Endothelial cell of hepatic sinusoid (primary cell): ENCODE data around the gene UBE2H.
"Not testable (repeated sequence)": the region's sequence is repeated elsewhere in the genome, so short reads cannot be mapped to it uniquely, and the experiment has no call there.

Source experiments
- in situ Hi-C: cut with HindIII; loops from 2 replicates; pipeline ENCODE4 v1.10.0; 2017; ENCODE audit warnings: low sequenced_read_pairs

UBE2H gene

DNA sequence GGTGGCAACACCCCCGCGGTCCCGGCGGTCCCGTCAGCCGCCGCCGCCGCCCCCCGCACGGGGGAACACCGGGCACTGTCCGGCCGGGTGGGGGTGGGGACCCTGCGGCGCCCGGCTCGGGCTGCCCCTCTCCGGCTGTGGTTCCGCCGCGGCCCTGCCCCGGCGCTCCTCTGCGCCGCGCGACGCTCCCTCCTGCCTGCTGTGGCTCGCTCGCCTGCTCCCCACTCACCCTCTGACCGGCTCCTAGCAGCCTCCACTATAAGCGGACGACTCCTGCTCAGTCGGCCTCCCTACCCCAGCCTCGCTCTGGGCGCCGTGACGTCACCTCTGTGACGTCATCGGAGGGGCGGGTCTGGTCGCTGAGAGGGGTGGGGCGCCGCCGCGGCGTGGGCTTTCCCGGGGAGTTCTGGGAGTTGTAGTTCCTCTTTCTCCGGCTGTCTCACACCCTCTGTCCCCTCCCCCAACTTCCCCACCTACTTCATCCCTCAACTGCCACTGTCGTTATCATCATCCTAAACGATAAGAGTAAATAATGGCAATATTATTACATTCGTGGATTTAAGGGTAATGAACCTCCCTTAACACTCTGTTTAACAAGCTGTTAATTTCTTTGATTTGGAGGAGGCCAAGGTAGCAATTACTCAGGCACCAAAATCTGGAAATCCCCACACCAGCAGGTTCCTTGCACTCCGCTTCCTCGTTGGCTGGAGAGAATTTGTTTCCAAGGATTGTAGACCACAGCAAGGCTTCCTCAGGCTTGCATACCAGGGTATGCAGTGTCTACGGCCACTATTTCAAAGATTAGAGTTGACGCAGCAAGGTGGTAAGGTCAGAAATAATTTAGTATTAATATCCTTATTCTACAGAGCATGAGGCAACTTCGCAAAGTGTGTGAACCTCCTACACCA is at the start of gene UBE2H:
UBE2H (minus strand) TSS at position 308 of the 908 bp plus-strand sequence. CDS start 405 bp downstream, outside the sequence.
- in situ Hi-C loops: no loop called here

DNA sequence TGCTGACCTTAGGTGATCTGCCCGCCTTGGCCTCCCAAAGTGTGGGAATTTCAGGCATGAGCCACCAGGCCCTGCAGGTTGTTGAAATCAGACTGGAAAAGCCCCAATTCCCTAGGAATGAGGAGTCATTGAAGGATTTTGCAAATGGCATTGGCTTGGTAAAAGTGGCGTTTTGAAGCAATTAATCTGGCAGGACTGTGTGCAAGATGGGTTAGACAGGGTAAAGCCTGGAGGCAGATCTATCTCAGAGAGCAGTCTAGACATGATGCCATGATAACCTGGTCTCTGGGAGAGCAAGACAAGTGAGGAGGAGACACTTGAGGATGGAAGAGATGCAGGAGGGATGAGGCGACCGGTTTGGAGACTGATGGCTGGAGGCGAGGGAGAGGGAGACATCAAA is 45.7 kb upstream of the UBE2H start:
- in situ Hi-C loops: no loop called here

DNA sequence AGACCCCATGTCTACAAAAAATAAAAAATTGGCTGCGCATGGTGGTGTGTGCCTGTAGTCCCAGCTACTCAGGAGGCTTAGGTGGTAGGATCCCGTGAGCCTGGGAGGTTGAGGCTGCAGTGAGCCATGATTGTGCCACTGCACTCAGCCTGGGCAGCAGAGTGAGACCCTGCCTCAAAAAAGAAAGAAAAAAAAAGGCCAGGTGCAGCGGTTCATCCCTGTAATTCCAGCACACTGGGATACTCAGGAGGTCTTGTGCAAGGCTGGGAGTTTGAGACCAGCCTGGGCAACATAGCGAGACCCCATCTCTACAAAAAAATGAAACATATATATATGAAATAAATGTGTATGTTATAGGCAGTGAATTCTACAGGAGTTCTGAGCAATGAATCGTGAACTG is 44.5 kb upstream of the UBE2H start:
- in situ Hi-C loops: no loop called here

DNA sequence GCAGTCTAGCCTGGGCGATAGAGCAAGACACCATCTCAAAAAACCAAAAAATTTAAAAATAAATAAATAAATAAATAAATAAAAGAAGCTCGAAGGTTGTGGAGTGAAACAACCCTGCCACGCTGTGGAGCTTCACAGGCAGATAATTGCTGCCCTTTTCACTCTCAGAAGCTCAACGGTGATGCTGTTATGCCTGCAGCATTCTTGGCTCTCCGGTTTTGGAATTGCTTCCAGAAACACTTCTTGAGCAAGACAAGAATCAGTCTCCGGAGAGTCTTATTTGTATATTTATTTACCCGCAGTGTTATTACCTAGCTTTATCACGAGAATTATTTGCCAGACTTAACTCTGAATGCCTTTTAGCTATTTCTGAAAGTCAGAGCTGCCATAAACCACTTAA is 40.5 kb upstream of the UBE2H start:
- in situ Hi-C loops: no loop called here

DNA sequence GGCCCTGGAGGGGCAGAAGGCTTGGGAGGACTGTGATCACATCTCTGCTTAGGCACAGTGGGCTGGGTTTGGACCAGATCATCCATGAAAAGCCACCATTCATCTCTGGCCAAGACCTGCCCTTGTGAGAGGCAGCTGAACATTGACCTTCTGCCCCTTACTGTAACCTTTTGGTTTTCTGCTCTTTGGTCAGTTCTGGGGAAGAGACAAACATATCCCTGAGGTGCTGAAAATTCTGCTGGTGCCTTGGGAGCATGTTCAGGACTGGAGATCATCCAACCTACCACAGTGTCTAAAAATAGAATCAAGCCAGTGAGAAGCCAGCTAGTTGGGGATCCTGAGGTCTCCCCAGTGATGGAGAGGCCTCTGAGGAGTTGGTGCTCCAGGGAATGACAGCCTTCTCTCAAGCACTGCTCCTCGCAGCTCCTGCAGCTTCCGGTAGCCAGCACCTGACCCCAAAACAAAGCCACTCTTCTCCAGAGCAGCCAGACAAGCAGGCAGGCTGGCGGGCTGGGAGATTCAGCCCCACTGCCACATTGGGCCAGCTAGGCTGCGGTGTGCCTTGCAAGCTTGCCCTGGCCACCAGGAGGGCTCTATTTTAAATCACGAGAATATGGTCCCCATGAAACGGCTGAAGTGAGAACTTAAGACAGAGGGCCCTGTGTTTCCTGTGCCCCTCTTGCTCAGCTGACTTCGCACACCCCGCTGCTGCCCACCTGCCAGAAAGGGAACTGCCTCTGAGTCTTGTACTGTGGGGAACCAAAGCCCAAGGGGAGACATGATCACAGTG is 37.8 kb upstream of the UBE2H start:
- in situ Hi-C loops: no loop called here

DNA sequence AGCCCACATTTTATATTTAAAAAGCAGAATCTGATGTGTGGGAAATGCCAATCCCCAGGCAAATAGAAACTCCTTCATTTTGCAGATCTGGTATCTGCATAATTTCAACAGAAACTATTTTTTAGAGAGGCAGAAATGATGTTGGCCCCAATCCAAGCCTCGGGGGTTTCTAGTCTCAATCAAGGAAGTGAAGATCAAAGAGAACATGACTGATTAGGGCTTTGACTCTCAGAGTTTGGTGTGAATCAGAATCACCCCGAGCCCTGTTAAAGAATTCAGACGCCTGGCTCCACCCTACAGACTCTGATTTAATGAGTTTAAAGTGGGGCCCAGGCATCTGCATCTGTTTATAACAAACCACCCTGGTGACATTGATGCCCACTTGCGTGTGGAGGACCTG is 36.7 kb upstream of the UBE2H start:
- in situ Hi-C loops: no loop called here

DNA sequence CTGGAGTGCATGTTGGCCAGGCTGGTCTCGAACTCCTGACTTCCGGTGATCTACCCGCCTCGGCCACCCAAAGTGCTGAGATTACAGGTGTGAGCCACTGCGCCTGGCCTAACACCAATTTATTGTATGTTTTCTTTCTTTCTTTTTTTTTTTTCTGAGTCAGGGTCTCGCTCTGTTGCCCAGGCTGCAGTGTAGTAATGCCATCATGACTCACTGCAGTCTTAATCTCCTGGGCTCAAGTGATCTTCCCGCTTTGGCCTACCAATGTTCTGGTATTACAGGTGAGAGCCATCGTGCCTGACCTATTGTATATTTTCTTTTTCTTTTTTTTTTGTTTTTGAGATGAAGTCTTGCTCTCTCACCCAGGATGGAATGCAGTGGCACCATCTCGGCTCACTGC is 33.8 kb upstream of the UBE2H start:
- in situ Hi-C loops: no loop called here

DNA sequence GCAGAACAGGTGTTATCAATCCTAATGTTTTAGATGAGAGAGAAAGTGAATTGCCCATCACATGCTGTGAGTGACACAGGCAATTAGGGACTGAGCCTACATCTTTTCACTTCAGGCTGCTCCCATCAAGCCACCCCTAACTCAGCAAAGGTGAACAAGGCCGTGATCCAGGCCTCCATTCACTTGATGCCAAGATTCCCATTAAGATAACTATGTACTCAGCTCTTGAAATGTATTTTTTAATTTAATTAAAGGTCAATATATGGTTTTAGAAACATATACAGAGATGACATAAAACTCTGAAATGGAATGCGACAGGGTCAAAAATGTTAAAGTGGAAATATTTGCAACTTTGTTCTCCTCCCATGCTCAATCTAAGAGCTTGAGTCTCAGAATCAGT is 27.9 kb upstream of the UBE2H start:
- in situ Hi-C loops: no loop called here

DNA sequence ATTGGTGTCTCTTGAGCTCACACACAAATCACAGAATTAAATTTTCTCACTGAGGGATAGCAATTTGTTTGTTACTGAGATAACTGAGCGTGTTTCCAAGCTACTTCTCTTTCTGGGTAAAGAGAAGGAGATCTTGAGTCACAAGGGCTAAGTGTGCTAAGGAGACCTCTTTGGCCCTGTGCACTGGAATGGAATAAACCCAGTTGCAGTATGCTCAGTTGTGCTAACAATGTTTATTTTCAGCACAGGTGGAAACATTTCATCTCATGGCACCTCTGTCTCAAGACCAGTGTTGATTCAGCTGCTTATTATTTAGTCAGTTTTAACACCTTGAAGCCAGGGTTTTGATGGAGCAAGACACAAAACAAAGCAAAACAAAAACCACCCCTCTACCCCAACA is 22.5 kb upstream of the UBE2H start:
- in situ Hi-C loops: no loop called here

DNA sequence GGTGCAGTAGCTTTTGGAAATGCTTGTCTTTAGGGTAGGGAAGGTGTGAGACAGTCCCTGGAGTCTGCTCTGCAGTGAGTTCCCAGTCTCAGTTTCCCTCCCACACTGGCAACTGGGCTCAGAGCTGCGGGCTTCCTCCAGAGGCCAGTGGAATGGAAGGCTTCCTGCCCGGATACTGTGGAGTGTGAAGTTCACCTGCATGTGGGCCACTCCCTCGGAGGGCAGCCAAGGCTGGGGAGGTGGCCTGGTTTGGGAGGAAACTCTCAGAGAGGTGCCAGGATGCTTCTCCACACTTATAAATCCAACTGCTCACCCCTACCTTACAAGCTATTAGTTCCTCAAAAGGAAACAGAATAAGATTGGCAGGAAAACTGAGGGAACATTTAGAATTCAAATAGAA is 18.1 kb upstream of the UBE2H start:
- in situ Hi-C loops: no loop called here

DNA sequence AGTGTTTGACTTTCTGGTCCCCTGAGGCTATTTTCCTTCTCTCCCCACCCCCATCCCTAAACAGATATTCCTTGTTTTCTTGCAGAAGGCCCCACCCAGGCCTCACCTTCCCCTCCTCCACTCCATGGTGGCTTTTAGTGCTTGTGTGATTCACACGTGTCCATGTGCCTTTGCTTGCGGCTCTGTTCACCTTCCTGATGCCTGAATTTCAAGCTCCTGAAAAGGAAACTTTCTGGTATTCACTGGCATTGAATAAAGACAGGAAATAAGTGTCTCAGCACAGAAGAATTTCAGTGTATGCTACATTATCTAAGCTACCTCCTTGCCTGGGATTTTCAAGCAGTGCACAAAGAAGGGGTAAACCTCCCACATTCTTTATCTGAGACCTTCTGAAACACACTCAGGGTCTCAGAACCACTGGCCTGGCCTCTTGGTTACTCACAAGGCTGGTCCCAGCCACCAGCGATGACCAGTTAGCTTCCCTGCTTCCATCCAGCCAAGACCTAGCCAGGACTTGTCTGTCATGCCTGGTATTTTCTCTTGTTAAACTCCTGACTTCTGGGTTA is 17.2 kb upstream of the UBE2H start:
- in situ Hi-C loops: no loop called here

DNA sequence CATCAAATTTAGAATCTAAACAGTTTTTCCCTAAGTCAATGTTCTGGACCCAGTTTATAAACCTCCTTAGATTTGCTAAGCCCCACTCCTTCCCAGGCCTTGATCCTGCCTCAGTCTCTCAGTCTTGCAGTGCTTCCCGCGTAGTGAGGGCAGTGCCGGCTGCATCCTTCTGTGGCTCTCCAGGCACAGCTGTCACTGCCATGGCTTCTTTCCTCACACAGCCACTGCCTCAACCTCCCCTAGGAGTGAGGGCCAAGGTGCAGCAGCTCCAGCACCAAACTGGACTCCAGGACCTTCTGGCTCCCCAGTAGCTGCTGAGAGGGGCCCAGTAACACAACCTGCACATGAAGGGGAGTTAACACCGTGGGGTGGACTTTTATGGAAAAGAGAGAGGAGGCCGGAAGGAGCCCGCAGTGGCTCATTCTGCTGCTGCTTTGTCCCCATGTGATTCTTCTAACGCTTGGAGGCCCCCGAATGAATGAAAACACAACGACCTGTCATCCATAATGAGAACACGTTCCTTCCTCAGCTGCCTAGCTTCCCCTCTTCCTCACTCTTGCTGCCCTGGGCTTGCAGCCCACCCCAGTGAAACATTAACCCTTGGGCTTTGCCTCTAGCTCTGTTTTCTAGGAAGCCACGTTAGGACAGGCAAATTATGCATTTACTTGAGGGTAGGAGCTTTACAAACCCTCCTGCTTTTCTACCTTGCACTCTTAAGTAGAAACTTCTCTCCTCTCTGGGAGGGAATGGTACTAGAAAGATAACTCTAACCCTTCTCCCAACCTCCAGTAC is 16.0 kb upstream of the UBE2H start:
- in situ Hi-C loops: no loop called here

DNA sequence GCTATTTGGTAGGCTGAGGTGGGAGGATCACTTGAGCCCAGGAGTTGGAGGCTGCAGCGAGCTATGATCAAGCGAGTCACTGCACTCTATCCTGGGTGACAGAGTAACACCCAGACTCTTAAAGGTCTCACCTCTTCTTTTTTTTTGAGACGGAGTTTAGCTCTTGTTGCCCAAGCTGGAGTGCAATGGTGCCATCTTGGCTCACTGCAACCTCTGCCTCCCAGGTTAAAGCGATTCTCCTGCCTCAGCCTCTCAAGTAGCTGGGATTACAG is 7.4 kb upstream of the UBE2H start:
- in situ Hi-C loops: not testable (repeated sequence)

DNA sequence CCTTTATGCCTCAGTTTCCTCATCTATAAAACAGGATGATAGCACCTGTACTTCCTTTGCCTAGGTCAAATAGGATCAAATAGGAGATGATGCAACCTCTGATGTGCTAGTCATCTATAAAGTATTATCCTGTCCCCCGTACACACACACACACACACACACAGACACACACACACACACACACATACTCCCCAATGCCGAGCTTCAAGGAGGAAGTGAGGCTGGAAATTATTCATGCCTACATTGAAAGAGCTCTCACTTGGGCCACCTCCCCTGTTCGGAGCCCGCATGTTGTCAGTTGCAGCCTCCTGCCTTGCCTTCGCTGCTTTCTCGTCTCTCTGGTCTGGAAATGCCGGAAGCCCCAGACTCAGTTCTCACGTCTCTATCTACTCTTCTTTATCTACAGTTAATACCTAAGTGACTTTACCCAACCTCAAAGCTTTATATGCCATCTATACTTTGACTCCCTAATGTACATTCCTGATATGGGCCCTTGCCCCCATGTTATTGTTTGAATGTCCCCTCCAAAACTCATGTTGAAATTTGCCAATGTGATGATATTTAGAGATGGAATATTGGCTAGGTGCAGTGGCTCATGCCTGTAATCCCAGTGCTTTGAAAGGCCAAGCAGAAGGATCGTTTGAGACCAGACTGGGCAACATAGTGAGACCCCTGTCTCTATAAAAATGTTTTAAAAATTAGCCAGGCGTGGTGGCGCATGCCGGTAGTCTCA is 6.9 kb upstream of the UBE2H start:
- in situ Hi-C loops: loop anchor here (5.0 kb wide), 1 partner anchor 92 kb away; no protein-coding TSS in a partner anchor

DNA sequence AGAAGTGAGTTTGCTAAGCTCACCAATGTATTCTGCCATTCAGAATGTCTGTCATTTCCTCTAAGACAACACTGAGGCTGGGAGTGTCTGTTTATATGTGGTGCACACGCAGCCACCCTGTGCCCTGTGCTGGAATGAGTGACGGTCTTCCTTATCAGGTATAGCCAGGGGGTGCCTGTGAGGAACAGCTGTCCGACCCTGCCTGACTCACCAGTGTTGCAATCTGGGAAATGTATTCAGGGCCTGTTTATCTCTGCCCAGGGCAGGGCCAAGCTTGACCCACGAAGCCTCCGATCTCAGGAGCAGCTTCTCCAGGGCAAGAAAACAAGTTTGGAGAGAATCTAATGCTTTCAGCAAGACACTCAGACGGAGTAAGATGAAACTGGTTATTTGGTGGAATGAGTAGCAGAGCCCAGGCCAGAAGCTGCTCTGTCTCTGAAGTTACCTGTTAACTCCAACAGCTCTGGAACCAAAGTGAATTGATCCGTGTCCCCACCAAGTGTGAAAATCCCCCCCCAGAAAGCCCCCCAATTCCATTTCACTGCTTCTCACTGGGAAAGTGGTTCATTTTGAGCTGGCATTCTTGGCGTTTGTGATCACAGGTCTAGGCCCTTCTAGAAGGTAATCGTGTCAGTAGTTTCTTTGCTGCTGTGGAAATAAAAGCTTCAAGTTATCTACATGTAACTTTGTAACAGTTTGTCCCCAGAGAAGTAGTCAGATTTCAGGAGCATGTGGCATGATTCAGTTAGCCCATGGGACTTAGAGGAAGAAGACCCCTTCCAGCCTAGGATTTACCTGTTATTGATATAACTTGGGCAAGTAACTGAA is 6.1 kb upstream of the UBE2H start:
- in situ Hi-C loops: loop anchor here (5.0 kb wide), 1 partner anchor 92 kb away; no protein-coding TSS in a partner anchor

DNA sequence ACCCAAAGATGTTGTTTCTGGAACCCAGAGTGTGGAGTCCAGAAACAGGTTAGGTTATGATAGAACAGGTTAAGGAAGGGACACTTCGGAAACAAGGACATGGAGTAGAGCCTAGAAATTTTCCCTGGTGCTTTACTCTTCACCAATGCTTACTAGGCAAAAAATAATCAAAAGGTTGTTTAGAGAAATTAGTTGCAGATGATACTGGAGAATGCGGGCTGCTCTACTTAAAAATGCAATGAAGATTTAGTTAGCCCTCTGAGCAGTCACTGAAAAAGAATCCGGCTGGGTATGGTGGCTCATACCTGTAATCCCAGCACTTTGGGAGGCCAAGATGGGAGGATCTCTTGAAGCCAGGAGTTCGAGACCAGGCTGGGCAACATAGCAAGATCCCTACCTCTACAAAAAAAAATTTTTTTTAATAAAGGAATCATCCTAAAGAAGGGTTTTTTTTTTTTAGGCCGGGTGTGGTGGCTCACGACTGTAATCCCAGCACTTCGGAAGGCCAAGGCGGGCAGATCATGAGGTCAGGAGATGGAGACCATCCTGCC is 3.3 kb upstream of the UBE2H start:
- in situ Hi-C loops: loop anchor here (5.0 kb wide), 1 partner anchor 89 kb away; no protein-coding TSS in a partner anchor

DNA sequence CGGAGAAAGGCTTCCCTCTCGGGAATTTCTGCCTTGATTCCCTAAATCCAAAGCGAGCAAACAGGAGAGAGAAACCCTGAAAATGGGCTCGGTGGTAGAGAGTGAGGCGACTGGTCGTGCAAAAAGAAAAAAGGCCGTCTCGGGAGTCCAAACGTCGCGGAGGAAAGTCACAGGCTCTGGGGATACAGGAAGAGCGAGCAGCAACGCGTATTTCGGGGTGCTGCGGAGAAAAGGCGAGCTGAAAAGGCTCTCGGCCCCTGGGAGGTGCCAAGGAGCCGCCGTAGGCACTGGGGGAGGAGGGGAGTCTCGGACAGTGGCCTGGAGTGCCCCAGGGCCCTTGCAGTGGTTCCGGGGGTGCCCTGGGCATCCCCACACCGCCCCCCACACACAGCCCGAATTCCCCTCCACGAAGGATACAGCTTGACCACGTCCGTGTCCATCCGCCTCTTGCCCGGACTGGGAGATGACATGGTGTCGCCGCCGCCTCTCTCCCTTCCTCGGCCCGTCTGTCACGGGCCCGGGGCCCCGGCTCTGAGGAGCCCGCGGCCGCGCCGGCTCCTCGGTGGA is 591 bp downstream of the UBE2H start:
- in situ Hi-C loops: no loop called here

DNA sequence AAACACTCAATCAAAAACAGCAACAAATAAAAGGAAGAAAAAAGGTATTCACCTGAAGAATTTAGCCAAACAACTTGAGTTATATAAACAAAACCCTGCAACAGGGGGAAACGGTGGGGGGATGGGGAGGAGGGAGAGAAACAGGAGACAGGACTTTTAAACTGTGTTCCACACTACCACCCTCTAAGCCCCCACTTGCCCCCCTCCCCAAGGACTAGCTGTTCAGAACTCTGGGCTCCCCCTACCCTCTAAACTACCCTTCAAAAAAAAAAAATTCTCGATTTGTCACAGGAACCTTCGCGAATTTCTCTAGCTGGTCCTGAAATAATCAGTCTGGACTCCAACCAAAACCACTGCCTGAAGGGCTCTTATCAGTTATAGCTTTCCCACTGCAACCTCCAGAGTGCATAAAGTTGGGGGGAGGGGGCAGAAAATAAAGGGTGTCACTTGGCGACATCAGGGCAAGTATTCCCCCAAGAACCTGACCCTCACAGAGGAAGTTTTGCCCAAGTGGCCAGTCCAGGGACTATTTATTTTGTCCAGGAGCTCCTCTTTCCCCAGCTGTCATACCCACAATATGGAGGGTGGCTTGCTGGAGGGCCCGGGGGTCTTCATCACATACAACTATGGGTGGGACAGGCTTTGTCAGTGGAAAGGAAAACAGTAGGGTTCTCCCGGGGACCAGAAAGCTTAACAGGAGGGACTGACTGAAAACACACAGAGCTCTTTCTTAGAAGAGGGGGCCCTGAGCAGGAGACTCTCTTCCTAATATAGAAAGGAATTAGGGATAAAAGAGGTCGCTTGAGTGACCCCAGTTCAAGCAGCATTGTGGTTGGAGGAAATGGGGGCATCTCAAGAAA is 1.3 kb downstream of the UBE2H start:
- in situ Hi-C loops: no loop called here
